B cell (primary cell): ENCODE data around the gene TBCD. TPM values are rescaled to one million over a fixed set of nuclear protein-coding genes. Genes with fewer than 3 reads are reported as not detected.

Experiments
- ATAC-seq: fragments of 200-7000 bp; cut with Tn5 transposase; one replicate; pipeline ENCODE4 v1.10.0; 2021; ENCODE audit warnings: low read depth, mild to moderate bottlenecking, moderate number of reproducible peaks, moderate library complexity
- CTCF ChIA-PET: fragments of 350-600 bp; sonication (Branson Sonifier 250); formaldehyde crosslinking; loops from one replicate; lab custom pipeline; 2021; ENCODE audit warnings: antibody characterized with exemption, inconsistent platforms; lab: Charles Lee
- POLR2A ChIA-PET: fragments of 350-600 bp; sonication (Branson Sonifier 250); formaldehyde crosslinking; loops from one replicate; lab custom pipeline; 2021; ENCODE audit warnings: antibody characterized with exemption; lab: Charles Lee
- DNase-seq: peaks from one replicate; pipeline ENCODE4 v3.0.0; 2013
- H2AFZ ChIP-seq: 2 replicates; pipeline ENCODE4 v1.6.1; 2012; ENCODE audit warnings: mild to moderate bottlenecking, low read depth, low read length; ENCODE audit not compliant: insufficient read depth, poor library complexity, severe bottlenecking
- H3K27ac ChIP-seq, 2 donors: 1 replicate in 1 of 2; 2 replicates in 1 of 2; pipeline ENCODE4 v1.5.1; 2012 to 2013; ENCODE audit warnings: low read length in 2 of 2, mild to moderate bottlenecking in 2 of 2, moderate library complexity in 1 of 2
- H3K27me3 ChIP-seq, 4 experiments: fragments of 200-600 bp in 1 of 4; sonication (generic) in 1 of 4; replicated peaks in 1 of 4; 1 replicate in 2 of 4; 2 replicates in 2 of 4; pipeline versions ENCODE4 v1.6.1 to v1.7.0; 2013 to 2016; ENCODE audit warnings: low read length in 3 of 4, mild to moderate bottlenecking in 2 of 4, mixed read lengths in 1 of 4, moderate library complexity in 1 of 4; ENCODE audit not compliant: insufficient read depth in 4 of 4, control insufficient read depth in 3 of 4; ENCODE audit errors: control extremely low read depth in 1 of 4
- H3K36me3 ChIP-seq, 2 experiments: replicated peaks in 1 of 2; 1 replicate in 1 of 2; 2 replicates in 1 of 2; pipeline versions ENCODE4 v1.6.1 to v1.7.1; 2013; ENCODE audit warnings: low read length in 1 of 2; ENCODE audit not compliant: insufficient read depth in 2 of 2, control insufficient read depth in 1 of 2; ENCODE audit errors: control extremely low read depth in 1 of 2, extremely low read depth in 1 of 2
- H3K4me1 ChIP-seq, 2 donors: fragments of 200-600 bp in 1 of 2; sonication (generic) in 1 of 2; 1 replicate in 1 of 2; 2 replicates in 1 of 2; pipeline versions ENCODE4 v1.5.1 to v1.6.1; 2013 to 2017; ENCODE audit warnings: low read length in 2 of 2; ENCODE audit not compliant: control insufficient read depth in 2 of 2, insufficient read depth in 2 of 2
- H3K4me2 ChIP-seq: replicated peaks from 2 replicates; pipeline ENCODE3; 2012; ENCODE audit warnings: mild to moderate bottlenecking, low read depth, low read length; ENCODE audit not compliant: poor library complexity, severe bottlenecking
- H3K4me3 ChIP-seq, 5 experiments: fragments of 200-600 bp in 1 of 5; sonication (generic) in 1 of 5; 1 replicate in 3 of 5; 2 replicates in 2 of 5; pipeline versions ENCODE4 v1.5.1 to v1.7.0; 2011 to 2016; ENCODE audit warnings: low read length in 4 of 5, mild to moderate bottlenecking in 4 of 5, low read depth in 2 of 5, control low read depth in 1 of 5, moderate library complexity in 1 of 5; ENCODE audit not compliant: insufficient read depth in 1 of 5; ENCODE audit errors: control extremely low read depth in 1 of 5, extremely low read depth in 1 of 5
- H3K79me2 ChIP-seq: fragments of 200-600 bp; sonication (generic); one replicate; pipeline ENCODE4 v1.6.0; 2016; ENCODE audit warnings: low read length; ENCODE audit not compliant: control insufficient read depth, insufficient read depth
- H3K9ac ChIP-seq: fragments of 200-600 bp; sonication (generic); 2 replicates; pipeline ENCODE4 v1.6.1; 2017; ENCODE audit warnings: mild to moderate bottlenecking, low read length, moderate library complexity
- H3K9me3 ChIP-seq, 3 donors: one replicate each; pipeline versions ENCODE4 v1.6.1 to v1.7.1; 2013; ENCODE audit warnings: low read length in 2 of 3; ENCODE audit not compliant: control insufficient read depth in 2 of 3, insufficient read depth in 1 of 3; ENCODE audit errors: control extremely low read depth in 1 of 3
- H4K20me1 ChIP-seq: 2 replicates; pipeline ENCODE4 v1.6.0; 2012; ENCODE audit warnings: mild to moderate bottlenecking, low read length; ENCODE audit not compliant: insufficient read depth, control insufficient read depth, poor library complexity, severe bottlenecking
- H3K27ac Mint-ChIP-seq: one replicate; pipeline ENCODE4 v1.8.0; 2021; ENCODE audit warnings: mixed read lengths
- H3K27me3 Mint-ChIP-seq: one replicate; pipeline ENCODE4 v1.8.0; 2021; ENCODE audit warnings: mixed read lengths
- H3K4me1 Mint-ChIP-seq: one replicate; pipeline ENCODE4 v1.8.0; 2021; ENCODE audit warnings: mixed read lengths
- H3K4me3 Mint-ChIP-seq: one replicate; pipeline ENCODE4 v1.8.0; 2021; ENCODE audit warnings: mixed read lengths
- H3K9me3 Mint-ChIP-seq: one replicate; pipeline ENCODE4 v1.8.0; 2022; ENCODE audit warnings: mixed read lengths; ENCODE audit not compliant: insufficient read depth
- CTCF ChIP-seq: fragments of 200-600 bp; IDR thresholded peaks from one replicate; pipeline ENCODE4 v1.8.0; 2022; ENCODE audit warnings: antibody characterized with exemption, mild to moderate bottlenecking
- EZH2 ChIP-seq: IDR thresholded peaks from 2 replicates; pipeline ENCODE4 v1.6.1; 2012; ENCODE audit warnings: borderline replicate concordance, low read depth, mild to moderate bottlenecking, moderate library complexity, low read length; ENCODE audit not compliant: insufficient read depth, poor library complexity, severe bottlenecking
- WGBS: methylation state at CpG from one replicate; pipeline ENCODE4 v1.1.5; 2013; ENCODE audit warnings: missing lambda C conversion rate; ENCODE audit not compliant: insufficient coverage; 5-methylcytosine and 5-hydroxymethylcytosine counted together
- intact Hi-C: fragments of 100-400 bp; cut with micrococcal nuclease; formaldehyde crosslinking; loops from one replicate; pipeline ENCODE4 v1.10.0; 2022
- polyA plus RNA-seq: library from polyadenylated mRNA; depleted of rRNA; stranded (reverse); fragments of >200 nt; gene quantifications from 2 replicates; pipeline ENCODE4 v1.2.3, GENCODE V29; 2012
- total RNA-seq, 2 donors: library from RNA; stranded (reverse); fragments of 120-200 nt in 1 of 2; gene quantifications; 1 replicate in 1 of 2; 2 replicates in 1 of 2; pipeline versions ENCODE4 v1.2.3 to v1.2.4, GENCODE V29; 2013 to 2022

Gene TBCD
- total and polyA plus RNA-seq, 2 donors (not counting 1 experiment from before 2014, with no cell fraction given) = 60.8 to 101 TPM

GRCh38 chr17:82940226-82941020 lies 188.6 kb downstream of the TBCD start:
- no peaks in the 10 kb centered on the region for H4K20me1 ChIP-seq
- H3K4me3 ChIP-seq = no peak overlapping the region
- intact Hi-C loops = no loop called here
- DNase-seq (no peak), ATAC-seq (no peak)
- no peak overlapping the region for H3K27ac Mint-ChIP-seq
- no peak overlapping the region for H2AFZ ChIP-seq
- H3K27me3 ChIP-seq = no peaks in the 10 kb centered on the region
- POLR2A ChIA-PET = no interaction called here
- no peak overlapping the region for H3K4me3 Mint-ChIP-seq
- H3K4me1 Mint-ChIP-seq = no peaks in the 10 kb centered on the region
- peaks cover 0 to 51% of the 10 kb centered on the region in 2 experiments for H3K36me3 ChIP-seq
- H3K4me2 ChIP-seq = no peak overlapping the region
- 98% methylated on average over 12 of the region's 27 CpGs for WGBS
- no peak for TF ChIP-seq CTCF
- TF ChIP-seq EZH2 = no peak
- H3K79me2 ChIP-seq = no peaks in the 10 kb centered on the region
- peaks cover 0 to 22% (median 21%) of the 10 kb centered on the region in 3 donors for H3K9me3 ChIP-seq
- H3K27me3 Mint-ChIP-seq = no peaks in the 10 kb centered on the region
- CTCF ChIA-PET = interaction anchor here (1.7 kb wide), 1 partner anchor 159 kb away, joined by 4 read pairs; no protein-coding TSS in a partner anchor
- no peaks in the 10 kb centered on the region for H3K4me1 ChIP-seq
- H3K27ac ChIP-seq = no peak overlapping the region
- no peak overlapping the region for H3K9ac ChIP-seq
- H3K9me3 Mint-ChIP-seq = peaks cover 13% of the 10 kb centered on the region
